ENCODE results near the gene MARCHF3.

DNA sequence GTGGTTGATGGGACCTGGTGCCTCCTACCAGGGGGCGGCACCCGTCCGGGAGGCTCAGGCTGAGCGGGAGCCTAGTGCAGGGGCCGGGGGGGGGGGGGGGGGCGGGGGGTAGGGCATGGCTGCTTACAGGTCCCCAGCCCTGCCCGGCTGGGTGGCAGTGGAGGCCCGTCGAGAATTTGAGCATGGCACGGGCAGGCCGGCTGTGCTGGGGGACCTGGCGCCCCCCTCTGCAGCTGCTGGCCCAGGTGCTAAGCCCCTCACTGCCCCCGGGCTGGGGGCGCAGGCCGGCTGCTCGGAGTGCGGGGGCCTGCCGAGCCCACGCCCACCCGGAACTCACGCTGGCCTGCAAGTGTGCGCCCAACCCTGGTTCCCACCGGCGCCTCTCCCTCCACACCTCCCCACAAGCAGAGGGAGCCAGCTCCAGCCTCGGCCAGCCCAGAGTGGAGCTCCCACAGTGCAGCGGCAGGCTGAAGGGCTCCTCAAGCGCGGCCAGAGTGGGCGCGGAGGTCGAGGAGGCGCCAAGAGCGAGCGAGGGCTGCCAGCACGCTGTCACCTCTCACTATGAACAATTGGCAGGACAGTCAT is 175.7 kb downstream of the MARCHF3 start:
- TF ChIP-seq, protein P1, sequence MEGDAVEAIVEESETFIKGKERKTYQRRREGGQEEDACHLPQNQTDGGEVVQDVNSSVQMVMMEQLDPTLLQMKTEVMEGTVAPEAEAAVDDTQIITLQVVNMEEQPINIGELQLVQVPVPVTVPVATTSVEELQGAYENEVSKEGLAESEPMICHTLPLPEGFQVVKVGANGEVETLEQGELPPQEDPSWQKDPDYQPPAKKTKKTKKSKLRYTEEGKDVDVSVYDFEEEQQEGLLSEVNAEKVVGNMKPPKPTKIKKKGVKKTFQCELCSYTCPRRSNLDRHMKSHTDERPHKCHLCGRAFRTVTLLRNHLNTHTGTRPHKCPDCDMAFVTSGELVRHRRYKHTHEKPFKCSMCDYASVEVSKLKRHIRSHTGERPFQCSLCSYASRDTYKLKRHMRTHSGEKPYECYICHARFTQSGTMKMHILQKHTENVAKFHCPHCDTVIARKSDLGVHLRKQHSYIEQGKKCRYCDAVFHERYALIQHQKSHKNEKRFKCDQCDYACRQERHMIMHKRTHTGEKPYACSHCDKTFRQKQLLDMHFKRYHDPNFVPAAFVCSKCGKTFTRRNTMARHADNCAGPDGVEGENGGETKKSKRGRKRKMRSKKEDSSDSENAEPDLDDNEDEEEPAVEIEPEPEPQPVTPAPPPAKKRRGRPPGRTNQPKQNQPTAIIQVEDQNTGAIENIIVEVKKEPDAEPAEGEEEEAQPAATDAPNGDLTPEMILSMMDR (IDR thresholded peaks at IDR 0.05; ENCODE audit: low read length): no peak
- TF ChIP-seq EZH2 (IDR thresholded peaks at IDR 0.05; ENCODE audit: borderline replicate concordance, low read length): no peak

Measured in OCI-LY1 (cell line).